Naive thymus-derived CD4-positive, alpha-beta T cell (primary cell): ENCODE results near the gene LEMD1. TPM values are rescaled to one million over a fixed set of nuclear protein-coding genes. Genes with fewer than 3 reads are reported as not detected.

Experiments used
- microRNA-seq: library from miRNA; unstranded; fragments of <30 nt; microRNA quantifications from one replicate; pipeline ENCODE4 v1.2.0, GENCODE V29; 2022; ENCODE audit warnings: borderline microRNAs expressed
- polyA plus RNA-seq, 2 donors: library from polyadenylated mRNA; unstranded; fragments of 300-500 nt; fragmentation: Illumina TruSeq; gene quantifications; one replicate each; pipeline ENCODE4 v1.2.3, GENCODE V29; 2021
- total RNA-seq, 6 experiments: library from RNA in 5 of 6; stranded (reverse) in 5 of 6; gene quantifications; 1 replicate in 5 of 6; 2 replicates in 1 of 6; pipeline ENCODE4 v1.2.3 and lab custom pipeline; 2021 to 2026

LEMD1 gene
- total and polyA plus RNA-seq, 7 experiments from 2014 or later, result 0.97 TPM; not detected in 6

Small RNA genes within 50 kb of the gene (microRNA-seq; reads per million reads assigned to microRNA genes)
- not detected for gene MIR135B

Other genes with a start within 250 kb of the LEMD1 start
- gene DSTYK, start 210.4 kb downstream of the LEMD1 start, total RNA-seq, result 10 to 100 TPM; 11.3 to 18.5 (median 15.2) TPM
- 1 to 10 TPM; 6.4 to 9.5 TPM for gene DSTYK, start 210.4 kb downstream of the LEMD1 start, polyA plus RNA-seq
- gene TMCC2, start 194.1 kb downstream of the LEMD1 start, total RNA-seq, result 1 to 10 TPM; 1.1 to 3.6 (median 1.8) TPM
- gene TMCC2, start 194.1 kb downstream of the LEMD1 start, polyA plus RNA-seq, result under 1 TPM; 0.30 to 0.38 TPM
- 10 to 100 TPM in 4 of 5 experiments, 1 to 10 TPM in 1; 9.1 to 57.8 (median 23.0) TPM for gene NUAK2, start 100.3 kb downstream of the LEMD1 start, total RNA-seq
- gene NUAK2, start 100.3 kb downstream of the LEMD1 start, polyA plus RNA-seq, result 10 to 100 TPM; 40.7 to 85.5 TPM
- not detected for gene KLHDC8A, start 65.1 kb downstream of the LEMD1 start, total RNA-seq
- not detected for gene KLHDC8A, start 65.1 kb downstream of the LEMD1 start, polyA plus RNA-seq
- gene BLACAT1, start 34.0 kb upstream of the LEMD1 start, total RNA-seq, result under 1 TPM in 4 of 5 experiments, not detected in 1; 0.12 to 0.44 (median 0.31) TPM
- gene BLACAT1, start 34.0 kb upstream of the LEMD1 start, polyA plus RNA-seq, result under 1 TPM in 1 of 2 donors, not detected in 1; 0.13 TPM
- gene CDK18, start 82.6 kb upstream of the LEMD1 start, total RNA-seq, result 1 to 10 TPM in 4 of 5 experiments, under 1 TPM in 1; 0.85 to 3.6 (median 3.0) TPM
- 1 to 10 TPM in 1 of 2 donors, under 1 TPM in 1; 0.20 to 1.8 TPM for gene CDK18, start 82.6 kb upstream of the LEMD1 start, polyA plus RNA-seq
- 100 to 1,000 TPM; 104 to 250 (median 156) TPM for gene ELK4, start 210.0 kb upstream of the LEMD1 start, total RNA-seq
- 1 to 10 TPM; 4.0 to 7.3 TPM for gene ELK4, start 210.0 kb upstream of the LEMD1 start, polyA plus RNA-seq